Measurements from ENCODE around the gene COX7C. TPM values are rescaled to one million over a fixed set of nuclear protein-coding genes. Genes with fewer than 3 reads are reported as not detected.

COX7C gene, protein sequence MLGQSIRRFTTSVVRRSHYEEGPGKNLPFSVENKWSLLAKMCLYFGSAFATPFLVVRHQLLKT
- total RNA-seq: 100 to 1,000 TPM; 438 to 703 (median 591) TPM

DNA sequence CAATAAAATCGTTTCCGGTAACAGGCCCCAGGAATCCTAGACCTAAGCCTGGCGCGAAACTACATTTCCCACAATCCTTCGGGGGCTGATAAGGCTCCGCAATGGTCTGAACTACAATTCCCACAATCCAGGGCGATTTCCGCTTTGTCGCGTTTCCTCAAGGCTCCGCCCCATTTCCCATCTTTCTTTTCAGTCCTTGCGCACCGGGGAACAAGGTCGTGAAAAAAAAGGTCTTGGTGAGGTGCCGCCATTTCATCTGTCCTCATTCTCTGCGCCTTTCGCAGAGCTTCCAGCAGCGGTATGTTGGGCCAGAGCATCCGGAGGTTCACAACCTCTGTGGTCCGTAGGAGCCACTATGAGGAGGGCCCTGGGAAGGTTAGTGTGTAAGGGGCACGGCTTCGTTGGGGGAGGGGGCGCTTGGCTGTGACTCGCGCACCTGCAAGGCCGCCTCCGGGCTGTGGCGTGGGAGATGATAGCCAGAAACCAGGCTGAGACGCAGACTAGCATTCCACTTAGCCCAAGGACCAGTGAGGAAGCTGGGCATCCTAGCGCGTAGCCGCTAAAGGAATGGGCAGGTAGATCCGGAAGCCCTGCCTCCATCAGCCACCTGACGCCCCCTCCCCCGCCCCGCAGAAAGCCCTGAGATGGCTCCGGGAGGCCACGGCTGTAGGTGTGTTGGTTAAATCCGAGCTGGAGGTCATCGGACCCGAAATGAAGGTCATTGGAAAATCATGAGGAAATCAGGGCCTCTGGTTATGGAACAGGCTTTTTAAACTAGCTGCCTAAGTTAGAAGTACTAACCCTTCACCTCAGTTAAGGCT lies at the start of gene COX7C:
Gene COX7C, plus strand, starts transcription at position 186 of the 821 bp plus-strand sequence. Its CDS starts 115 bp downstream, at position 301.
- TF ChIP-seq, protein P1, sequence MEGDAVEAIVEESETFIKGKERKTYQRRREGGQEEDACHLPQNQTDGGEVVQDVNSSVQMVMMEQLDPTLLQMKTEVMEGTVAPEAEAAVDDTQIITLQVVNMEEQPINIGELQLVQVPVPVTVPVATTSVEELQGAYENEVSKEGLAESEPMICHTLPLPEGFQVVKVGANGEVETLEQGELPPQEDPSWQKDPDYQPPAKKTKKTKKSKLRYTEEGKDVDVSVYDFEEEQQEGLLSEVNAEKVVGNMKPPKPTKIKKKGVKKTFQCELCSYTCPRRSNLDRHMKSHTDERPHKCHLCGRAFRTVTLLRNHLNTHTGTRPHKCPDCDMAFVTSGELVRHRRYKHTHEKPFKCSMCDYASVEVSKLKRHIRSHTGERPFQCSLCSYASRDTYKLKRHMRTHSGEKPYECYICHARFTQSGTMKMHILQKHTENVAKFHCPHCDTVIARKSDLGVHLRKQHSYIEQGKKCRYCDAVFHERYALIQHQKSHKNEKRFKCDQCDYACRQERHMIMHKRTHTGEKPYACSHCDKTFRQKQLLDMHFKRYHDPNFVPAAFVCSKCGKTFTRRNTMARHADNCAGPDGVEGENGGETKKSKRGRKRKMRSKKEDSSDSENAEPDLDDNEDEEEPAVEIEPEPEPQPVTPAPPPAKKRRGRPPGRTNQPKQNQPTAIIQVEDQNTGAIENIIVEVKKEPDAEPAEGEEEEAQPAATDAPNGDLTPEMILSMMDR (IDR thresholded peaks at IDR 0.05; ENCODE audit: low read depth): no peak

DNA sequence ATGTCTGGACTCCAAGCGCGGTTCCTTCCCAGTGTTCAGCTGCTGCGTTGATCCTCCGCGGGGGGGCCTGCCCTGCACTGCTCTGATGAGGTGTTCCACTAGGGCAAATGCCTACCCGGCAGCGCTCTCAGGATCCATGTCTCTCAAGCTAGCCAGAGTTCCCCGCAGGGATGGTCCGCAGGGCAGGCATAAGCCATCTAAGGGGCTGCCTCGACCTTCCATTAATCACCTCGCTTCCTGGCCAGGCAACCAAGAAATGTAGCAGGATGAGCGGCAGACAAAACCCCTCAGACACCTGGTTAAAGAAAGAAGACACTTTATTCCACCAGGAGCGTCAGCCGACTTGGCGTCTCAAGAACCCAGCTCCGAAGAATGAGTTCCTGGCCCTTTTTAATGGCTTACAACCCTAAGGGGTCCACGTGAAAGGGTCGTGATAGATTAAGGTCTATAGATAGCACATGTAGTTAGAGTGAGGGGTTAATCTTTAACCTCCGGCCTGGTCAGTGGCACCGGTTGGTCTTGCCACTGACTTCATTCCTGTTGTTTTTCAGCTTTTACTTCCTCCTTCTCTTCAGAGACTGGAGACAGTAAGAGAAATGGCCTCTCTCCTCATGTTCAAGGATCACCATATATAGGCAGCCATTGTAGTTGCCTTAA lies 47.2 kb upstream of the COX7C start:
- TF ChIP-seq, protein P1 (IDR thresholded peaks at IDR 0.05; ENCODE audit: low read depth): no peak

DNA sequence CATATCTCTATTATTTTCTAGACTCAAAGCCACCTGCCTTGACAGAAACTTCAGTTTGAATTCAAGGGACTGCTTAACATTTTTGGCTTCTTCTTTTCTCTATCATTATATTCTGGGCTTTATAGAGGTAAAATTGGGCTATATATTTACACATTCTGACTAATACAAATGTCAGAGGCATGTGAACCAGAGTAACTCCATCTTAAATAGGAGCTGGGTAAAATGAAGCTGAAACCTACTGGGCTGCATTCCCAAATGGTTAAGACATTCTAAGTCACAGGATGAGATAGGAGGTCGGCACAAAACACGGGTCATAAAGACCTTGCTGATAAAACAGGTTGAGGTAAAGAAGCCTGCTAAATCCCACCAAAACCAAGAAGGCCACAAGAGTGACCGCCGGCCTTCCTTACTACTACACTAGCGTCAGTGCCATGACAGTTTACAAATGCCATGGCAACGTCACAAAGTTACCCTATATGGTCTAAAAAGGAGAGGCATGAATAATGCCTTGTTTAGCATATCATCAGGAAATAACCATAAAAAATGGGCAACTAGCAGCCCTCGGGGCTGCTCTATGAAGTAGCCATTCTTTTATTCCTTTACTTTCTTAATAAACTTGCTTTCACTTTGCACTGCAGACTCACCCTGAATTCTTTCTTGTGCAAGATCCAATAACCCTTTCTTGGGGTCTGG lies 44.8 kb upstream of the COX7C start:
- TF ChIP-seq, protein P1 (IDR thresholded peaks at IDR 0.05; ENCODE audit: low read depth): no peak

DNA sequence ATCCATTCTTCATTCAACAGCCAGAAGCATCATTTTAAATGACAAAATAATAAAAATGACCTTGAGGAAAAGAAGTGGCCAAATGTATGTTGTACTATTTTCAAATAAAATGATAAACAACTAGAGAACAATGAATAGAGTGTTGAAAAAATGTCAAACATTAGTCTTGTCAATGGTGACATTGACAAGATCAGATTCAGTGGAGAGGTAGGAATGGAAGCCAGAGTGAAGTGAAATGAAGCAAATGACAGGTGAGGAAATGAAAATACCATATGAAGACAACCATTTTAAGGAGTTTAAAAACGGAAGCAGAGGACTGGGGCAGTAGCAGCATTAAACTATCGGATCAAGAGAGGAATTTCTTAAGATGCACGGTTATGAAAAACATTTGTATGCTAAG lies 38.2 kb upstream of the COX7C start:
- TF ChIP-seq, protein P1 (IDR thresholded peaks at IDR 0.05; ENCODE audit: low read depth): no peak

DNA sequence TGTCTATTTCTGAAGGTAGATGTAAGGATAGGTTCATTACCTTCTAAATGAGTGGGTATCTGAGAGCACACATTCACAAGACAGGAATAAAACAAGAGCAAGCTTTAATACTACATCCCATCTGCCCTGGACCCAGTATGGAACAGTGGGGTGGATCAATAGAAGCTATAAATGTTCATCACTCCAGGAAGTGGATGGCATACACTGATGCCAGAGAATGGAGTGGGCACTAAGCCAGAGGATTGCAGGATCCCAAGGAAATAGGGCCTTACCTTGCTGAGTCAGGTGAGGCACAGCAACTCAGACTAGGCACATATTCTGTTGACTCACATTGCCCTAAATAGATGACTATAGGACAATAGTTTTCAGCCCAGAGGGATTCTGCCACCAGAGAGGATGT lies 21.3 kb upstream of the COX7C start:
- TF ChIP-seq, protein P1 (IDR thresholded peaks at IDR 0.05; ENCODE audit: low read depth): no peak

DNA sequence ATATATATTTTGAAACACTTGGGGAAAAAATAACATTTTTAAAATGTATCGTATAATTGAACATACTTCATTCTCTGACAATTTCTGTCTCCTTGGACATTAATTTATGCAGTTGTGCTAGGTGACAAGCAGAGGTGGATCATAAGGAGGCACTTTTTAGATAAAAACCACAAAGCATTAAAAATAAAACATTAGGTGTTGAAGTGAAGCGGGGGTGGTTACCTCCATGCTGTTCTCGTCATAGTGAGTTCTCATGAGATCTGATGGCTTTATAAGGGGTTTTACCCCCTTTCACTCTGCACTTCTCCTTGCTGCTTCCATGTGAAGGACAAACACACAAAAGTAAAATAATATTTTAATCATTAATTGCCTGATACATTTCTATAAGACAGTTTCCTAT lies 11.9 kb upstream of the COX7C start:
- TF ChIP-seq, protein P1 (IDR thresholded peaks at IDR 0.05; ENCODE audit: low read depth): no peak

DNA sequence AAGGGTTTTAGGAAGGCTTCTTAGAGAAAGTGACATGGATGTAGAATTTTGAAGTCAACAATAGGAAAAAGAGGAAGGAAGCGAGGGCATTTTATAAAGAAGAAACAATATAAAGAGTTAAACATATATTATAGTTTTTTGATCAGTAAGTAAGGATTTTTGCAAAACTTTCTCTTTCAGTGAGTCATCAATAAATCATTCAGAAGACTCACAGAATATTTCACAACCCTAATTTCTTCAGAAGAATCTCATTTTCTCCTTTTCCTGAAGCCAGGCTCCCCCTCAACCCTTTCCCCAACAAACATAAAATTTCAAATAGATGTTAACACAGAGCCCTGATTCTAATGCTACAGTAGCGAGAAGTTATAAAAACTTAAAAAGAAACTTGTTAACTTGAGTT lies 4.3 kb upstream of the COX7C start:
- TF ChIP-seq, protein P1 (IDR thresholded peaks at IDR 0.05; ENCODE audit: low read depth): no peak

Measured in subcutaneous adipose tissue (tissue), 4 donors.